Stimulated activated CD8-positive, alpha-beta memory T cell treated with anti-CD3 and anti-CD28 coated beads, Interleukin-4, amount 100 ng/mL, for 4 hours (primary cell): ENCODE data around the gene OR6C74.

Experiments
- DNase-seq, 2 donors: peaks; one replicate each; pipeline ENCODE4 v3.0.0-alpha.2; 2020; ENCODE audit warnings: low read depth in 2 of 2, low spot score in 1 of 2

OR6C74 gene

GRCh38 chr12:55244309-55244708 is at the start of gene OR6C74:
Gene OR6C74, plus strand, starts transcription at chr12:55244609. Its CDS starts 2,679 bp downstream, at chr12:55247288.
- no peak for DNase-seq

- DNase-seq: no peak
Measured at GRCh38 chr12:55220725-55221124, 23.7 kb upstream of the OR6C74 start, which contains the start of gene OR10A7. Gene OR10A7, plus strand, starts transcription at chr12:55221025. Its CDS starts 0 bp downstream, at chr12:55221025.

GRCh38 chr12:55226523-55226922 is 17.9 kb upstream of the OR6C74 start:
- no peak for DNase-seq

- DNase-seq: no peak
Measured at GRCh38 chr12:55227643-55228042, 16.8 kb upstream of the OR6C74 start.

GRCh38 chr12:55246159-55246558 is 1.8 kb downstream of the OR6C74 start:
- DNase-seq: no peak

GRCh38 chr12:55250944-55251343 is 6.5 kb downstream of the OR6C74 start:
- DNase-seq: no peak

- DNase-seq: no peak
Measured at GRCh38 chr12:55253281-55253680, 8.9 kb downstream of the OR6C74 start.

GRCh38 chr12:55256831-55257230 is 12.4 kb downstream of the OR6C74 start:
- DNase-seq: no peak

- DNase-seq: no peak
Measured at GRCh38 chr12:55258303-55258702, 13.9 kb downstream of the OR6C74 start.

GRCh38 chr12:55280991-55281390 is 36.6 kb downstream of the OR6C74 start:
- no peak for DNase-seq

- DNase-seq: no peak
Measured at GRCh38 chr12:55289999-55290398, 45.6 kb downstream of the OR6C74 start.
